Stomach (tissue), 9 donors: ENCODE results near the gene RBM3. TPM values are rescaled to one million over a fixed set of nuclear protein-coding genes. Genes with fewer than 3 reads are reported as not detected.

Experiments
- DNase-seq, 2 donors: peaks; one replicate each; pipeline versions ENCODE4 v3.0.0 to v3.0.0-alpha.2; 2013 to 2019
- H3K27ac ChIP-seq, 5 donors: fragments of 200-600 bp in 4 of 5; sonication (generic) in 4 of 5; one replicate each; pipeline ENCODE4 v1.5.1; 2013 to 2019; ENCODE audit warnings: mild to moderate bottlenecking in 1 of 5, moderate library complexity in 1 of 5
- H3K27me3 ChIP-seq, 3 donors: fragments of 200-600 bp; sonication (generic); one replicate each; pipeline ENCODE4 v1.5.1; 2017 to 2019; ENCODE audit warnings: mixed run types in 1 of 3
- H3K36me3 ChIP-seq, 4 donors: fragments of 200-600 bp; sonication (generic); 1 replicate in 3 of 4; 2 replicates in 1 of 4; pipeline ENCODE4 v1.5.1; 2016 to 2019
- H3K4me1 ChIP-seq, 4 donors: fragments of 200-600 bp; sonication (generic); one replicate each; pipeline ENCODE4 v1.5.1; 2016 to 2019
- H3K4me3 ChIP-seq, 4 donors: fragments of 200-600 bp; sonication (generic) in 3 of 4; one replicate each; pipeline ENCODE4 v1.5.1; 2016 to 2019; ENCODE audit warnings: mild to moderate bottlenecking in 1 of 4
- H3K9me3 ChIP-seq, 4 donors: fragments of 200-600 bp; sonication (generic); one replicate each; pipeline ENCODE4 v1.5.1; 2016 to 2019
- EP300 ChIP-seq: sonication (generic); formaldehyde crosslinking; IDR thresholded peaks from one replicate; pipeline ENCODE4 v1.6.1; 2017; ENCODE audit warnings: antibody characterized with exemption
- POLR2A ChIP-seq, 4 donors: fragments of 450-650 bp; IDR thresholded peaks; one replicate each; pipeline ENCODE4 v1.6.1; 2016; ENCODE audit warnings: antibody characterized with exemption in 4 of 4, control low read depth in 2 of 4, mild to moderate bottlenecking in 1 of 4, moderate library complexity in 1 of 4
- POLR2AphosphoS5 ChIP-seq, 3 donors: sonication (generic); formaldehyde crosslinking; IDR thresholded peaks; one replicate each; pipeline ENCODE4 v1.6.1; 2016; ENCODE audit warnings: antibody characterized with exemption in 3 of 3
- WGBS, 5 donors: extraction: QIAGEN DNeasy Blood & Tissue Kit in 3 of 5; methylation state at CpG; one replicate each; pipeline versions ENCODE4 v1.1.5 to v1.1.7; 2013 to 2018; 5-methylcytosine and 5-hydroxymethylcytosine counted together
- intact Hi-C: fragments of 100-400 bp; cut with DNase I; formaldehyde crosslinking; loops from one replicate; pipeline ENCODE4 v1.15.1; 2023; ENCODE audit warnings: low total_unique reads
- polyA plus RNA-seq, 3 donors: library from polyadenylated mRNA; stranded (reverse); fragments of 200-250 nt; gene quantifications; one replicate each; pipeline ENCODE4 v1.2.3, GENCODE V29; 2013
- total RNA-seq, 5 donors: library from RNA; depleted of rRNA; stranded (reverse); fragments of >200 nt; gene quantifications; one replicate each; pipeline versions ENCODE4 v1.1.0 to v1.2.3, GENCODE V29; 2014 to 2016
- TF ChIP-seq, protein P1 (sequence below), 7 experiments: fragments of 450-650 bp in 4 of 7; fragments of 200-600 bp in 3 of 7; sonication (generic) in 3 of 7; IDR thresholded peaks; one replicate each; pipeline ENCODE4 v1.5.1; 2016 to 2019; ENCODE audit warnings: antibody characterized with exemption in 7 of 7, control low read depth in 2 of 7, mild to moderate bottlenecking in 1 of 7
- donor health status: healthy with polysubstance abuse.
- donor health status: Bipolar disorder and iron deficiency.
- donor health status: healthy.

The RBM3 gene
- total and polyA plus RNA-seq, 8 donors: 106 to 419 (median 157) TPM

DNA sequence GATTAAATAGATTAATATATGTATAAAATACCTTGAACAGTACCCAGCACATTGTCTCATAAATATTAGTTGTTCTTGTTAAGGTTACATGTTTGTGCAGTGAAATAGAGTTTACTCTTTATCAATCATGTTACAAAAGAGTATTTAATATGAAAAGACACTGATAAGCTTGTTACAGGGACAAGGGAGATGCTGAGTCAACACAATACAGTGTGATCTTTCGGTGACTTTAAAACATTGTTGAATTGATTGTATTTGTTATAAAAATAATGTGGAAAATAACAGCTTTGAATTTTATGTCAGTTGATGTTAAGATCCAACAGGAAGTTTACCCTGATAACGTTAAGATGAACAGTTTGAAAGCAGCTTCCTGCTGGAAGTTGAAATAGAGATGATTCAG lies 21.6 kb downstream of the RBM3 start:
- H3K9me3 ChIP-seq: no peaks in the 10 kb centered on the region
- intact Hi-C loops: no loop called here
- H3K36me3 ChIP-seq: peaks cover 15 to 24% (median 23%) of the 10 kb centered on the region in 4 donors
- H3K4me3 ChIP-seq: no peak overlapping the region
- H3K27ac ChIP-seq: no peak overlapping the region
- WGBS, 5 donors: 18 to 47% (median 29%) methylated on average over 2 of the region's 2 CpGs
- TF ChIP-seq, protein P1, sequence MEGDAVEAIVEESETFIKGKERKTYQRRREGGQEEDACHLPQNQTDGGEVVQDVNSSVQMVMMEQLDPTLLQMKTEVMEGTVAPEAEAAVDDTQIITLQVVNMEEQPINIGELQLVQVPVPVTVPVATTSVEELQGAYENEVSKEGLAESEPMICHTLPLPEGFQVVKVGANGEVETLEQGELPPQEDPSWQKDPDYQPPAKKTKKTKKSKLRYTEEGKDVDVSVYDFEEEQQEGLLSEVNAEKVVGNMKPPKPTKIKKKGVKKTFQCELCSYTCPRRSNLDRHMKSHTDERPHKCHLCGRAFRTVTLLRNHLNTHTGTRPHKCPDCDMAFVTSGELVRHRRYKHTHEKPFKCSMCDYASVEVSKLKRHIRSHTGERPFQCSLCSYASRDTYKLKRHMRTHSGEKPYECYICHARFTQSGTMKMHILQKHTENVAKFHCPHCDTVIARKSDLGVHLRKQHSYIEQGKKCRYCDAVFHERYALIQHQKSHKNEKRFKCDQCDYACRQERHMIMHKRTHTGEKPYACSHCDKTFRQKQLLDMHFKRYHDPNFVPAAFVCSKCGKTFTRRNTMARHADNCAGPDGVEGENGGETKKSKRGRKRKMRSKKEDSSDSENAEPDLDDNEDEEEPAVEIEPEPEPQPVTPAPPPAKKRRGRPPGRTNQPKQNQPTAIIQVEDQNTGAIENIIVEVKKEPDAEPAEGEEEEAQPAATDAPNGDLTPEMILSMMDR (IDR thresholded peaks at IDR 0.05): no peak
- TF ChIP-seq POLR2AphosphoS5 (IDR thresholded peaks at IDR 0.05): no peak
- TF ChIP-seq POLR2A (IDR thresholded peaks at IDR 0.05): no peak
- no peak for TF ChIP-seq EP300
- no peak for DNase-seq
- peaks cover 0 to 26% (median 12%) of the 10 kb centered on the region in 4 donors for H3K4me1 ChIP-seq
- no peaks in the 10 kb centered on the region for H3K27me3 ChIP-seq

DNA sequence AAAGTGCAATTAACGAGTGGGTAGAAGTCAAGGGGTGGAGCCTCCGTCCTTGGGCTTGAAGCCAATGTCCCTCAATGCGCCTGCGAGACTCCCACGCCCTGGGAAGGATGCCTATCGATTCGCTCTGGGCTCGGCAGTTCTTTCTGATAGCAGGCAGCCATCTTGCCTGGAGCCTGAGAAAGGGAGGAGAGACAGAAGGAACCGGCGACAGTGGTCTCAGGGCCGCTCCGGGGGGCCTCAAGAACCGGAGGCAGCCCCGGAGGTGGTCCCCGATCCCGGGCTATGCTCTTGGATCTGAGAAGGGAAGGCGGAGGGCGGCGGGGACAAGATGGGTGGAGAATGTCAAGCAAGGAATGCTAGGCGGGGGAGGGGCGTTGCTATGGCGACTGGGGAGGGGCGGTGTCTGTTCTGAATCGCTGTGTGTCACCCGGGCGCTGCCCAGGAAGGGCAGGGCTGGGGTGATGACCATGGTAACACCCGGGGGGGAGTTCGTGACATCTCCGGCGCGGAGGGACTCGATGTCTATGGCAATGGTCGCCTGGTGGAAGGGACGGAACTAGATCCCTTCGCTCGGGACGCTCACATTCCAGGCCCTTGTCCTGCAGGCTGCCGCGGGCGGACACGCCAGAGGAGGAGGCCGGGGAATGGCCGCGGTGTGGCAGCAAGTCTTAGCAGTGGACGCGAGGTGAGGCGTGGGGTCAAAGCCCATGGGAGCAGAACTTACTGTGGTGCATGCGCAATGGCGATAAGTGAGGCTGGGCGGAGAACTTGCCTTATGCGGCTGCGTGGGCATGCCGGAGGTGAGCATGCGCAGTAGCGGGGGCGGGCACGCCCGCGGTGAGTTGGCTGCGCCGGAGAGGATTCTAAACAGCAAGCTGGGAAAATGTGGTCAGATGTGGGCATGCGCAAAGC lies 23.3 kb downstream of the RBM3 start, which contains the start of gene WDR13:
Gene WDR13 (plus strand): TSS at position 140 of the 912 bp plus-strand sequence. CDS start 505 bp downstream, at position 645.
- intact Hi-C loops: no loop called here
- H3K9me3 ChIP-seq: no peaks in the 10 kb centered on the region
- H3K27ac ChIP-seq: peak within 1 kb of the TSS; percentile 93 to 97 (median 96)
- H3K27me3 ChIP-seq: no peaks in the 10 kb centered on the region
- H3K4me3 ChIP-seq: peak within 1 kb of the TSS; percentile 46 to 64 (median 53)
- DNase-seq: peak; percentile 92 to 97
- TF ChIP-seq POLR2AphosphoS5 (IDR thresholded peaks at IDR 0.05): peak; percentile 58 to 85 (median 84)
- no peak for TF ChIP-seq EP300
- peak in 1 of 4 donors; percentile 37 for TF ChIP-seq POLR2A (IDR thresholded peaks at IDR 0.05)
- H3K36me3 ChIP-seq: peaks cover 21 to 41% (median 40%) of the 10 kb centered on the region in 4 donors
- 0 to 37% (median 9%) methylated on average over 17 to 62 of the region's 62 CpGs for WGBS, 5 donors
- peaks cover 0 to 21% (median 12%) of the 10 kb centered on the region in 4 donors for H3K4me1 ChIP-seq

DNA sequence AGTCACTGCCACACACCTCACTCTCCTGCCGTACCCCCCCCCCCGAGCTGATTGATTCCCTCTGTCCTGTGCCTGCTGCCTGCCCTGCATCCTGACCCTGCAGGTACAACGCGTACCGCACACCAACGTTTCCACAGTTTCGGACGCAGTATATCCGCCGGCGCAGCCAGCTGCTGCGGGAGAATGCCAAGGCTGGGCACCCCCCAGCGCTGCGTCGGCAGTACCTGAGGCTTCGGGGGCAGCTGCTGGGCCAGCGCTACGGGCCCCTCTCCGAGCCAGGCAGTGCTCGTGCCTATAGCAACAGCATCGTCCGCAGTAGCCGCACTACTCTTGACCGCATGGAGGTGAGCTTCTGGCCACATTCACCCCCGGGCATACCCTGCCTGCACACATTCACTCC lies 24.3 kb downstream of the RBM3 start:
- 8 to 92% (median 88%) methylated on average over 2 to 25 of the region's 25 CpGs for WGBS, 5 donors
- no peak for TF ChIP-seq POLR2A (IDR thresholded peaks at IDR 0.05)
- TF ChIP-seq, protein P1 (IDR thresholded peaks at IDR 0.05): no peak
- no peak for TF ChIP-seq EP300
- TF ChIP-seq POLR2AphosphoS5 (IDR thresholded peaks at IDR 0.05): no peak
- H3K27ac ChIP-seq: peak overlapping the region in 4 of 5 donors; percentile 95 to 97 (median 96)

DNA sequence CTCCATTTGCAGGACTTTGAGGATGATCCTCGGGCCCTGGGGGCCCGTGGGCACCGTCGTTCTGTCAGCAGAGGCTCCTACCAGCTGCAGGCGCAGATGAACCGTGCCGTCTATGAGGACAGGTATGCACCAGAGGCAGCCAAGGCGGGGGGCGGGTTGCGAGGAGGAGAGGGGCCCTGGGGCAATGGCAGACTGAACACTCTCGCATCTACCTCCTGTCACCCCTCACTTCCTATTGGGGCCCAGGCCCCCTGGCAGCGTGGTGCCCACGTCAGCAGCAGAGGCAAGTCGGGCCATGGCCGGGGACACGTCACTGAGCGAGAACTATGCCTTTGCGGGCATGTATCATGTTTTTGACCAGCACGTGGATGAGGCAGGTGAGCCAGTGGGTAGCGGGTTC lies 25.1 kb downstream of the RBM3 start:
- Histone ChIP-seq H3K9me3 (no peaks in the 10 kb centered on the region), H3K4me3 (no peak overlapping the region), H3K27ac (no peak overlapping the region), H3K27me3 (no peaks in the 10 kb centered on the region), H3K4me1 (peaks cover 0 to 21% (median 12%) of the 10 kb centered on the region in 4 donors), H3K36me3 (peaks cover 21 to 58% (median 57%) of the 10 kb centered on the region in 4 donors)
- no peak for TF ChIP-seq POLR2AphosphoS5 (IDR thresholded peaks at IDR 0.05)
- TF ChIP-seq POLR2A (IDR thresholded peaks at IDR 0.05): no peak
- TF ChIP-seq, protein P1 (IDR thresholded peaks at IDR 0.05): no peak
- TF ChIP-seq EP300: no peak
- intact Hi-C loops: no loop called here
- WGBS, 5 donors: 85 to 96% (median 93%) methylated on average over 7 to 20 of the region's 20 CpGs
- no peak for DNase-seq

More for the DNA sequence above, 24.3 kb downstream of the RBM3 start:
- Histone ChIP-seq H3K27me3 (no peaks in the 10 kb centered on the region), H3K36me3 (peaks cover 21 to 51% (median 50%) of the 10 kb centered on the region in 4 donors), H3K4me1 (peaks cover 0 to 21% (median 12%) of the 10 kb centered on the region in 4 donors), H3K9me3 (no peaks in the 10 kb centered on the region), H3K4me3 (peak overlapping the region; percentile 46 to 64 (median 53))
- no peak for DNase-seq
- intact Hi-C loops: no loop called here
